ENCODE results near the gene ARHGAP4. TPM values are rescaled to one million over a fixed set of nuclear protein-coding genes. Genes with fewer than 3 reads are reported as not detected.

ARHGAP4 gene
- polyA plus RNA-seq, 3 donors from 2014 or later: 54.6 to 122 (median 75.7) TPM

GRCh38 chrX:153871451-153871850 is 54.6 kb downstream of the ARHGAP4 start:
- Mint-ChIP-seq H3K27me3 (ENCODE audit: low read depth in 3 of 3) (peaks cover 12 to 16% (median 13%) of the 10 kb centered on the region in 3 donors), H3K36me3 (no peaks in the 10 kb centered on the region), H3K9me3 (peaks cover 0 to 2% (median 0%) of the 10 kb centered on the region in 6 donors), H3K4me1 (no peaks in the 10 kb centered on the region), H3K4me3 (no peak overlapping the region), H3K27ac (no peak overlapping the region)
- DNase-seq: no peak

- DNase-seq: no peak
- H3K27ac Mint-ChIP-seq: no peak overlapping the region
- H3K27me3 Mint-ChIP-seq (ENCODE audit: low read depth in 3 of 3): peaks cover 8 to 11% (median 10%) of the 10 kb centered on the region in 3 donors
- peaks cover 0 to 2% (median 0%) of the 10 kb centered on the region in 6 donors for H3K9me3 Mint-ChIP-seq
- H3K4me3 Mint-ChIP-seq: no peak overlapping the region
- H3K4me1 Mint-ChIP-seq: no peaks in the 10 kb centered on the region
- no peaks in the 10 kb centered on the region for H3K36me3 Mint-ChIP-seq
These were observed 55.2 kb downstream of the ARHGAP4 start for GRCh38 chrX:153870791-153871360.

GRCh38 chrX:153870288-153870690 is 55.8 kb downstream of the ARHGAP4 start:
- Mint-ChIP-seq H3K4me3 (no peak overlapping the region), H3K36me3 (no peaks in the 10 kb centered on the region), H3K27me3 (ENCODE audit: low read depth in 3 of 3) (peaks cover 6 to 10% (median 8%) of the 10 kb centered on the region in 3 donors), H3K4me1 (no peaks in the 10 kb centered on the region), H3K9me3 (peaks cover 0 to 2% (median 0%) of the 10 kb centered on the region in 6 donors), H3K27ac (no peak overlapping the region)
- no peak for DNase-seq

- Mint-ChIP-seq H3K9me3 (peaks cover 0 to 2% (median 0%) of the 10 kb centered on the region in 6 donors), H3K4me3 (no peak overlapping the region), H3K36me3 (no peaks in the 10 kb centered on the region), H3K27ac (no peak overlapping the region), H3K27me3 (ENCODE audit: low read depth in 3 of 3) (peaks cover 2 to 5% (median 4%) of the 10 kb centered on the region in 3 donors), H3K4me1 (no peaks in the 10 kb centered on the region)
- DNase-seq: no peak
These were observed 56.4 kb downstream of the ARHGAP4 start for GRCh38 chrX:153869473-153870287.

- no peak for DNase-seq
These were observed 57.2 kb downstream of the ARHGAP4 start for GRCh38 chrX:153868576-153869472.

GRCh38 chrX:153867671-153868070 is 58.4 kb downstream of the ARHGAP4 start:
- Mint-ChIP-seq H3K36me3 (no peaks in the 10 kb centered on the region), H3K4me3 (no peak overlapping the region), H3K27ac (no peak overlapping the region), H3K9me3 (peaks cover 0 to 2% (median 0%) of the 10 kb centered on the region in 6 donors), H3K27me3 (ENCODE audit: low read depth in 3 of 3) (peaks cover 0 to 5% (median 3%) of the 10 kb centered on the region in 3 donors), H3K4me1 (no peaks in the 10 kb centered on the region)
- DNase-seq: no peak

More at GRCh38 chrX:153868576-153869472, 57.2 kb downstream of the ARHGAP4 start:
- H3K27me3 Mint-ChIP-seq (ENCODE audit: low read depth in 3 of 3): peaks cover 2 to 5% (median 3%) of the 10 kb centered on the region in 3 donors
- no peaks in the 10 kb centered on the region for H3K4me1 Mint-ChIP-seq
- no peak overlapping the region for H3K27ac Mint-ChIP-seq
- H3K9me3 Mint-ChIP-seq: peaks cover 0 to 2% (median 0%) of the 10 kb centered on the region in 6 donors
- no peaks in the 10 kb centered on the region for H3K36me3 Mint-ChIP-seq
- H3K4me3 Mint-ChIP-seq: no peak overlapping the region

- Mint-ChIP-seq H3K27me3 (ENCODE audit: low read depth in 3 of 3) (peaks cover 0 to 4% (median 0%) of the 10 kb centered on the region in 3 donors), H3K4me3 (no peak overlapping the region), H3K9me3 (no peaks in the 10 kb centered on the region), H3K4me1 (no peaks in the 10 kb centered on the region), H3K27ac (no peak overlapping the region), H3K36me3 (no peaks in the 10 kb centered on the region)
- no peak for DNase-seq
These were observed 58.9 kb downstream of the ARHGAP4 start for GRCh38 chrX:153867139-153867538.

GRCh38 chrX:153866302-153867019 is 59.6 kb downstream of the ARHGAP4 start:
- H3K27me3 Mint-ChIP-seq (ENCODE audit: low read depth in 3 of 3): peaks cover 0 to 4% (median 0%) of the 10 kb centered on the region in 3 donors
- H3K9me3 Mint-ChIP-seq: no peaks in the 10 kb centered on the region
- H3K4me3 Mint-ChIP-seq: no peak overlapping the region
- no peak overlapping the region for H3K27ac Mint-ChIP-seq
- no peak for DNase-seq
- no peaks in the 10 kb centered on the region for H3K4me1 Mint-ChIP-seq
- no peaks in the 10 kb centered on the region for H3K36me3 Mint-ChIP-seq

GRCh38 chrX:153865685-153866084 is 60.4 kb downstream of the ARHGAP4 start:
- no peak overlapping the region for H3K4me3 Mint-ChIP-seq
- no peak overlapping the region for H3K27ac Mint-ChIP-seq
- H3K27me3 Mint-ChIP-seq (ENCODE audit: low read depth in 3 of 3): peaks cover 0 to 5% (median 0%) of the 10 kb centered on the region in 3 donors
- H3K36me3 Mint-ChIP-seq: no peaks in the 10 kb centered on the region
- no peak for DNase-seq
- no peaks in the 10 kb centered on the region for H3K4me1 Mint-ChIP-seq
- no peaks in the 10 kb centered on the region for H3K9me3 Mint-ChIP-seq

- Mint-ChIP-seq H3K27me3 (ENCODE audit: low read depth in 3 of 3) (peaks cover 0 to 3% (median 0%) of the 10 kb centered on the region in 3 donors), H3K4me3 (no peak overlapping the region), H3K9me3 (no peaks in the 10 kb centered on the region), H3K36me3 (no peaks in the 10 kb centered on the region), H3K27ac (no peak overlapping the region), H3K4me1 (no peaks in the 10 kb centered on the region)
- no peak for DNase-seq
These were observed 60.8 kb downstream of the ARHGAP4 start for GRCh38 chrX:153865321-153865580.

- H3K27me3 Mint-ChIP-seq (ENCODE audit: low read depth in 3 of 3): peaks cover 0 to 3% (median 2%) of the 10 kb centered on the region in 3 donors
- H3K4me3 Mint-ChIP-seq: no peak overlapping the region
- no peak overlapping the region for H3K27ac Mint-ChIP-seq
- no peaks in the 10 kb centered on the region for H3K36me3 Mint-ChIP-seq
- no peaks in the 10 kb centered on the region for H3K4me1 Mint-ChIP-seq
- no peaks in the 10 kb centered on the region for H3K9me3 Mint-ChIP-seq
- no peak for DNase-seq
These were observed 61.3 kb downstream of the ARHGAP4 start for GRCh38 chrX:153864561-153865320.

GRCh38 chrX:153864101-153864500 is 62.0 kb downstream of the ARHGAP4 start:
- H3K36me3 Mint-ChIP-seq: no peaks in the 10 kb centered on the region
- H3K9me3 Mint-ChIP-seq: no peaks in the 10 kb centered on the region
- H3K27me3 Mint-ChIP-seq (ENCODE audit: low read depth in 3 of 3): peaks cover 0 to 7% (median 5%) of the 10 kb centered on the region in 3 donors
- no peaks in the 10 kb centered on the region for H3K4me1 Mint-ChIP-seq
- no peak overlapping the region for H3K27ac Mint-ChIP-seq
- H3K4me3 Mint-ChIP-seq: no peak overlapping the region
- no peak for DNase-seq
